GM23338 (cell line): ENCODE data around the gene HOXC9. TPM values are rescaled to one million over a fixed set of nuclear protein-coding genes. Genes with fewer than 3 reads are reported as not detected.

Source experiments
- ATAC-seq: fragments of 200-7000 bp; cut with Tn5 transposase; 3 replicates; pipeline ENCODE4 v1.9.1; 2020
- DNase-seq: peaks from one replicate; pipeline ENCODE4 v3.0.0-alpha.2; 2015; ENCODE audit warnings: low spot score
- H2AFZ ChIP-seq: fragments of 200-600 bp; sonication (generic); 2 replicates; pipeline ENCODE4 v1.8.0; 2016; ENCODE audit warnings: antibody characterized with exemption, mild to moderate bottlenecking, moderate library complexity
- H3F3A ChIP-seq: fragments of 200-600 bp; sonication (generic); replicated peaks from 2 replicates; pipeline ENCODE4 v1.8.0; 2017; ENCODE audit warnings: antibody characterized with exemption, mixed run types, low read depth
- H3K27ac ChIP-seq: fragments of 200-600 bp; sonication (generic); 2 replicates; pipeline ENCODE4 v1.6.1; 2016; ENCODE audit warnings: low read depth
- H3K27me3 ChIP-seq: fragments of 200-600 bp; sonication (generic); 2 replicates; pipeline ENCODE4 v1.8.0; 2016; ENCODE audit warnings: mild to moderate bottlenecking, mixed run types, moderate library complexity; ENCODE audit not compliant: insufficient read depth
- H3K36me3 ChIP-seq: fragments of 200-600 bp; sonication (generic); 2 replicates; pipeline ENCODE4 v1.8.0; 2016; ENCODE audit warnings: mild to moderate bottlenecking; ENCODE audit not compliant: insufficient read depth
- H3K4me1 ChIP-seq: fragments of 200-600 bp; sonication (generic); 2 replicates; pipeline ENCODE4 v1.8.0; 2016; ENCODE audit warnings: mild to moderate bottlenecking, moderate library complexity; ENCODE audit not compliant: insufficient read depth
- H3K4me2 ChIP-seq: fragments of 200-600 bp; sonication (generic); 2 replicates; pipeline ENCODE4 v1.7.1; 2017; ENCODE audit warnings: mixed run types
- H3K4me3 ChIP-seq: fragments of 200-600 bp; sonication (generic); 2 replicates; pipeline ENCODE4 v1.6.1; 2016; ENCODE audit warnings: mixed run types
- H3K79me2 ChIP-seq: fragments of 200-600 bp; sonication (generic); replicated peaks from 2 replicates; pipeline ENCODE4 v1.8.0; 2017; ENCODE audit warnings: mild to moderate bottlenecking; ENCODE audit not compliant: insufficient read depth
- H3K9me2 ChIP-seq: fragments of 200-600 bp; sonication (generic); 2 replicates; pipeline ENCODE4 v1.8.0; 2017; ENCODE audit not compliant: insufficient read depth
- H4K20me1 ChIP-seq: fragments of 200-600 bp; sonication (generic); replicated peaks from 2 replicates; pipeline ENCODE4 v1.8.0; 2017; ENCODE audit warnings: mild to moderate bottlenecking; ENCODE audit not compliant: insufficient read depth
- H3K27ac Mint-ChIP-seq: 2 replicates; pipeline ENCODE4 v1.8.0; 2020; ENCODE audit warnings: inconsistent platforms, mild to moderate bottlenecking, moderate library complexity, mixed read lengths
- H3K27me3 Mint-ChIP-seq: 3 replicates; pipeline ENCODE4 v1.8.0; 2022; ENCODE audit warnings: low read depth, mild to moderate bottlenecking, moderate library complexity, mixed read lengths, inconsistent platforms; ENCODE audit not compliant: insufficient read depth, poor library complexity
- H3K36me3 Mint-ChIP-seq: 3 replicates; pipeline ENCODE4 v1.8.0; 2021; ENCODE audit warnings: low read depth, mild to moderate bottlenecking, inconsistent platforms, moderate library complexity, mixed read lengths
- H3K4me1 Mint-ChIP-seq: 3 replicates; pipeline ENCODE4 v1.8.0; 2020; ENCODE audit warnings: mild to moderate bottlenecking, inconsistent platforms, mixed read lengths
- H3K4me3 Mint-ChIP-seq: 3 replicates; pipeline ENCODE4 v1.8.0; 2021; ENCODE audit warnings: moderate library complexity, mild to moderate bottlenecking, inconsistent platforms, mixed read lengths
- H3K9me3 Mint-ChIP-seq: 3 replicates; pipeline ENCODE4 v1.8.0; 2020; ENCODE audit warnings: moderate library complexity, mild to moderate bottlenecking, inconsistent platforms, mixed read lengths
- CREB1 ChIP-seq: fragments of 250-450 bp; sonication (Bioruptor Pico); IDR thresholded peaks from 2 replicates; pipeline ENCODE4 v1.5.0; 2020; ENCODE audit warnings: low read depth, mild to moderate bottlenecking, moderate library complexity
- ETS1 ChIP-seq: IDR thresholded peaks from 2 replicates; pipeline ENCODE4 v1.6.1; 2016; ENCODE audit warnings: antibody characterized with exemption
- EZH2 ChIP-seq: fragments of 200-600 bp; sonication (generic); IDR thresholded peaks from one replicate; pipeline ENCODE4 v1.8.0; 2017; ENCODE audit warnings: antibody characterized with exemption, mild to moderate bottlenecking, low read depth; ENCODE audit not compliant: unreplicated experiment
- EZH2phosphoT487 ChIP-seq: fragments of 200-600 bp; sonication (generic); IDR thresholded peaks from one replicate; pipeline ENCODE4 v1.8.1; 2018; ENCODE audit warnings: antibody characterized with exemption; ENCODE audit not compliant: unreplicated experiment
- JUNB ChIP-seq: IDR thresholded peaks from one replicate; pipeline ENCODE4 v1.6.1; 2016; ENCODE audit warnings: antibody characterized with exemption; ENCODE audit not compliant: unreplicated experiment
- NANOG ChIP-seq: IDR thresholded peaks from 2 replicates; pipeline ENCODE4 v1.6.1; 2016; ENCODE audit warnings: antibody characterized with exemption, borderline replicate concordance
- POLR2AphosphoS5 ChIP-seq: IDR thresholded peaks from 2 replicates; pipeline ENCODE4 v1.6.1; 2016; ENCODE audit warnings: antibody characterized with exemption, low read depth
- STAT1 ChIP-seq: IDR thresholded peaks from one replicate; pipeline ENCODE4 v1.6.1; 2016; ENCODE audit warnings: antibody characterized with exemption; ENCODE audit not compliant: unreplicated experiment
- ZNF114 ChIP-seq: fragments of 250-450 bp; sonication (Bioruptor Pico); IDR thresholded peaks from 2 replicates; pipeline ENCODE4 v1.5.0; 2020; ENCODE audit warnings: mild to moderate bottlenecking, moderate library complexity
- ZNF331 ChIP-seq: fragments of 250-450 bp; sonication (Bioruptor Pico); IDR thresholded peaks from 2 replicates; pipeline ENCODE4 v1.5.0; 2020; ENCODE audit warnings: low read depth, mild to moderate bottlenecking, moderate library complexity
- polyA plus RNA-seq: library from polyadenylated mRNA; unstranded; fragments of >200 nt; fragmentation: Nextera tagmentation; extraction: Ambion mirVana; gene quantifications from 2 replicates; pipeline ENCODE4 v1.2.1, GENCODE V29; 2016
- total RNA-seq: library from RNA; depleted of rRNA; stranded (reverse); fragments of >200 nt; shearing (Covaris generic); gene quantifications from 2 replicates; pipeline ENCODE4 v1.2.3, GENCODE V29; 2014
- TF ChIP-seq, protein P1 (sequence below), 2 experiments: fragments of 200-600 bp in 1 of 2; sonication (generic) in 1 of 2; conservative IDR thresholded peaks; 2 replicates each; pipeline versions ENCODE4 v1.5.1 to v1.6.1; 2016 to 2017; ENCODE audit warnings: antibody characterized with exemption in 2 of 2, low read depth in 2 of 2, mild to moderate bottlenecking in 2 of 2, moderate library complexity in 1 of 2
- TF ChIP-seq, protein P2 (sequence below): IDR thresholded peaks from one replicate; pipeline ENCODE4 v1.6.1; 2018; ENCODE audit warnings: antibody characterized with exemption; ENCODE audit not compliant: unreplicated experiment
- TF ChIP-seq, protein P3 (sequence below): fragments of 250-450 bp; sonication (Bioruptor Pico); IDR thresholded peaks from 2 replicates; pipeline ENCODE4 v1.5.0; 2020; ENCODE audit warnings: mild to moderate bottlenecking, moderate library complexity

Gene HOXC9
- total and polyA plus RNA-seq, 2 experiments from 2014 or later: not detected

GRCh38 chr12:53954694-53955035, 45.3 kb upstream of the HOXC9 start, which contains the start of gene HOXC12:
HOXC12 (plus strand) TSS chr12:53954903; CDS start chr12:53954930, 27 bp downstream.
- Histone ChIP-seq H4K20me1 (peaks cover 49% of the 10 kb centered on the region), H3F3A (peaks cover 53% of the 10 kb centered on the region), H3K27ac (no peak within 1 kb of the TSS), H3K9me2 (no peaks in the 10 kb centered on the region), H3K4me2 (peak within 1 kb of the TSS; percentile 43), H3K4me3 (peak within 1 kb of the TSS; percentile 35; the same call in 1 of the 2 replicates), H2AFZ (no peak within 1 kb of the TSS), H3K27me3 (peaks cover 100% of the 10 kb centered on the region), H3K79me2 (no peaks in the 10 kb centered on the region), H3K36me3 (no peaks in the 10 kb centered on the region; the same call in 1 of the 2 replicates), H3K4me1 (peaks cover 22% of the 10 kb centered on the region)
- DNase-seq: peak; percentile 42
- Mint-ChIP-seq H3K4me1 (peaks cover 27% of the 10 kb centered on the region), H3K9me3 (peaks cover 6% of the 10 kb centered on the region), H3K27me3 (peaks cover 98% of the 10 kb centered on the region), H3K27ac (no peak within 1 kb of the TSS), H3K36me3 (peaks cover 3% of the 10 kb centered on the region; the same call in 1 of the 3 replicates), H3K4me3 (no peak within 1 kb of the TSS)
- ATAC-seq: no peak
- TF ChIP-seq NANOG (no peak), ZNF114 (CRISPR knock-in tag) (no peak), STAT1 (no peak), EZH2phosphoT487 (no peak), JUNB (no peak), ZNF331 (CRISPR knock-in tag) (no peak), EZH2 (no peak), POLR2AphosphoS5 (no peak), ETS1 (no peak), CREB1 (CRISPR knock-in tag) (no peak)
- TF ChIP-seq, protein P1, sequence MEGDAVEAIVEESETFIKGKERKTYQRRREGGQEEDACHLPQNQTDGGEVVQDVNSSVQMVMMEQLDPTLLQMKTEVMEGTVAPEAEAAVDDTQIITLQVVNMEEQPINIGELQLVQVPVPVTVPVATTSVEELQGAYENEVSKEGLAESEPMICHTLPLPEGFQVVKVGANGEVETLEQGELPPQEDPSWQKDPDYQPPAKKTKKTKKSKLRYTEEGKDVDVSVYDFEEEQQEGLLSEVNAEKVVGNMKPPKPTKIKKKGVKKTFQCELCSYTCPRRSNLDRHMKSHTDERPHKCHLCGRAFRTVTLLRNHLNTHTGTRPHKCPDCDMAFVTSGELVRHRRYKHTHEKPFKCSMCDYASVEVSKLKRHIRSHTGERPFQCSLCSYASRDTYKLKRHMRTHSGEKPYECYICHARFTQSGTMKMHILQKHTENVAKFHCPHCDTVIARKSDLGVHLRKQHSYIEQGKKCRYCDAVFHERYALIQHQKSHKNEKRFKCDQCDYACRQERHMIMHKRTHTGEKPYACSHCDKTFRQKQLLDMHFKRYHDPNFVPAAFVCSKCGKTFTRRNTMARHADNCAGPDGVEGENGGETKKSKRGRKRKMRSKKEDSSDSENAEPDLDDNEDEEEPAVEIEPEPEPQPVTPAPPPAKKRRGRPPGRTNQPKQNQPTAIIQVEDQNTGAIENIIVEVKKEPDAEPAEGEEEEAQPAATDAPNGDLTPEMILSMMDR (conservative IDR thresholded peaks at IDR 0.05; ENCODE audit: low read depth in 2 of 2): no peak
- TF ChIP-seq, protein P2, sequence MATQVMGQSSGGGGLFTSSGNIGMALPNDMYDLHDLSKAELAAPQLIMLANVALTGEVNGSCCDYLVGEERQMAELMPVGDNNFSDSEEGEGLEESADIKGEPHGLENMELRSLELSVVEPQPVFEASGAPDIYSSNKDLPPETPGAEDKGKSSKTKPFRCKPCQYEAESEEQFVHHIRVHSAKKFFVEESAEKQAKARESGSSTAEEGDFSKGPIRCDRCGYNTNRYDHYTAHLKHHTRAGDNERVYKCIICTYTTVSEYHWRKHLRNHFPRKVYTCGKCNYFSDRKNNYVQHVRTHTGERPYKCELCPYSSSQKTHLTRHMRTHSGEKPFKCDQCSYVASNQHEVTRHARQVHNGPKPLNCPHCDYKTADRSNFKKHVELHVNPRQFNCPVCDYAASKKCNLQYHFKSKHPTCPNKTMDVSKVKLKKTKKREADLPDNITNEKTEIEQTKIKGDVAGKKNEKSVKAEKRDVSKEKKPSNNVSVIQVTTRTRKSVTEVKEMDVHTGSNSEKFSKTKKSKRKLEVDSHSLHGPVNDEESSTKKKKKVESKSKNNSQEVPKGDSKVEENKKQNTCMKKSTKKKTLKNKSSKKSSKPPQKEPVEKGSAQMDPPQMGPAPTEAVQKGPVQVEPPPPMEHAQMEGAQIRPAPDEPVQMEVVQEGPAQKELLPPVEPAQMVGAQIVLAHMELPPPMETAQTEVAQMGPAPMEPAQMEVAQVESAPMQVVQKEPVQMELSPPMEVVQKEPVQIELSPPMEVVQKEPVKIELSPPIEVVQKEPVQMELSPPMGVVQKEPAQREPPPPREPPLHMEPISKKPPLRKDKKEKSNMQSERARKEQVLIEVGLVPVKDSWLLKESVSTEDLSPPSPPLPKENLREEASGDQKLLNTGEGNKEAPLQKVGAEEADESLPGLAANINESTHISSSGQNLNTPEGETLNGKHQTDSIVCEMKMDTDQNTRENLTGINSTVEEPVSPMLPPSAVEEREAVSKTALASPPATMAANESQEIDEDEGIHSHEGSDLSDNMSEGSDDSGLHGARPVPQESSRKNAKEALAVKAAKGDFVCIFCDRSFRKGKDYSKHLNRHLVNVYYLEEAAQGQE: no peak
- TF ChIP-seq, protein P3, sequence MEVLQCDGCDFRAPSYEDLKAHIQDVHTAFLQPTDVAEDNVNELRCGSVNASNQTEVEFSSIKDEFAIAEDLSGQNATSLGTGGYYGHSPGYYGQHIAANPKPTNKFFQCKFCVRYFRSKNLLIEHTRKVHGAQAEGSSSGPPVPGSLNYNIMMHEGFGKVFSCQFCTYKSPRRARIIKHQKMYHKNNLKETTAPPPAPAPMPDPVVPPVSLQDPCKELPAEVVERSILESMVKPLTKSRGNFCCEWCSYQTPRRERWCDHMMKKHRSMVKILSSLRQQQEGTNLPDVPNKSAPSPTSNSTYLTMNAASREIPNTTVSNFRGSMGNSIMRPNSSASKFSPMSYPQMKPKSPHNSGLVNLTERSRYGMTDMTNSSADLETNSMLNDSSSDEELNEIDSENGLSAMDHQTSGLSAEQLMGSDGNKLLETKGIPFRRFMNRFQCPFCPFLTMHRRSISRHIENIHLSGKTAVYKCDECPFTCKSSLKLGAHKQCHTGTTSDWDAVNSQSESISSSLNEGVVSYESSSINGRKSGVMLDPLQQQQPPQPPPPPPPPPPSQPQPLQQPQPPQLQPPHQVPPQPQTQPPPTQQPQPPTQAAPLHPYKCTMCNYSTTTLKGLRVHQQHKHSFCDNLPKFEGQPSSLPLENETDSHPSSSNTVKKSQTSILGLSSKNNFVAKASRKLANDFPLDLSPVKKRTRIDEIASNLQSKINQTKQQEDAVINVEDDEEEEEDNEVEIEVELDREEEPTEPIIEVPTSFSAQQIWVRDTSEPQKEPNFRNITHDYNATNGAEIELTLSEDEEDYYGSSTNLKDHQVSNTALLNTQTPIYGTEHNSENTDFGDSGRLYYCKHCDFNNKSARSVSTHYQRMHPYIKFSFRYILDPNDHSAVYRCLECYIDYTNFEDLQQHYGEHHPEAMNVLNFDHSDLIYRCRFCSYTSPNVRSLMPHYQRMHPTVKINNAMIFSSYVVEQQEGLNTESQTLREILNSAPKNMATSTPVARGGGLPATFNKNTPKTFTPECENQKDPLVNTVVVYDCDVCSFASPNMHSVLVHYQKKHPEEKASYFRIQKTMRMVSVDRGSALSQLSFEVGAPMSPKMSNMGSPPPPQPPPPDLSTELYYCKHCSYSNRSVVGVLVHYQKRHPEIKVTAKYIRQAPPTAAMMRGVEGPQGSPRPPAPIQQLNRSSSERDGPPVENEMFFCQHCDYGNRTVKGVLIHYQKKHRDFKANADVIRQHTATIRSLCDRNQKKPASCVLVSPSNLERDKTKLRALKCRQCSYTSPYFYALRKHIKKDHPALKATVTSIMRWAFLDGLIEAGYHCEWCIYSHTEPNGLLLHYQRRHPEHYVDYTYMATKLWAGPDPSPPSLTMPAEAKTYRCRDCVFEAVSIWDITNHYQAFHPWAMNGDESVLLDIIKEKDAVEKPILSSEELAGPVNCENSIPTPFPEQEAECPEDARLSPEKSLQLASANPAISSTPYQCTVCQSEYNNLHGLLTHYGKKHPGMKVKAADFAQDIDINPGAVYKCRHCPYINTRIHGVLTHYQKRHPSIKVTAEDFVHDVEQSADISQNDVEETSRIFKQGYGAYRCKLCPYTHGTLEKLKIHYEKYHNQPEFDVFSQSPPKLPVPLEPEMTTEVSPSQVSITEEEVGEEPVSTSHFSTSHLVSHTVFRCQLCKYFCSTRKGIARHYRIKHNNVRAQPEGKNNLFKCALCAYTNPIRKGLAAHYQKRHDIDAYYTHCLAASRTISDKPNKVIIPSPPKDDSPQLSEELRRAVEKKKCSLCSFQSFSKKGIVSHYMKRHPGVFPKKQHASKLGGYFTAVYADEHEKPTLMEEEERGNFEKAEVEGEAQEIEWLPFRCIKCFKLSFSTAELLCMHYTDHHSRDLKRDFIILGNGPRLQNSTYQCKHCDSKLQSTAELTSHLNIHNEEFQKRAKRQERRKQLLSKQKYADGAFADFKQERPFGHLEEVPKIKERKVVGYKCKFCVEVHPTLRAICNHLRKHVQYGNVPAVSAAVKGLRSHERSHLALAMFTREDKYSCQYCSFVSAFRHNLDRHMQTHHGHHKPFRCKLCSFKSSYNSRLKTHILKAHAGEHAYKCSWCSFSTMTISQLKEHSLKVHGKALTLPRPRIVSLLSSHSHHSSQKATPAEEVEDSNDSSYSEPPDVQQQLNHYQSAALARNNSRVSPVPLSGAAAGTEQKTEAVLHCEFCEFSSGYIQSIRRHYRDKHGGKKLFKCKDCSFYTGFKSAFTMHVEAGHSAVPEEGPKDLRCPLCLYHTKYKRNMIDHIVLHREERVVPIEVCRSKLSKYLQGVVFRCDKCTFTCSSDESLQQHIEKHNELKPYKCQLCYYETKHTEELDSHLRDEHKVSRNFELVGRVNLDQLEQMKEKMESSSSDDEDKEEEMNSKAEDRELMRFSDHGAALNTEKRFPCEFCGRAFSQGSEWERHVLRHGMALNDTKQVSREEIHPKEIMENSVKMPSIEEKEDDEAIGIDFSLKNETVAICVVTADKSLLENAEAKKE (CRISPR knock-in tag): no peak
